Right atrium auricular region (tissue), 2 donors: ENCODE measurements around the gene XPR1. TPM values are rescaled to one million over a fixed set of nuclear protein-coding genes. Genes with fewer than 3 reads are reported as not detected.

Experiments used
- DNase-seq: peaks from one replicate; pipeline ENCODE4 v3.0.0-alpha.2; 2019; ENCODE audit warnings: low spot score
- H3K27ac ChIP-seq, 2 donors: fragments of 200-600 bp; sonication (generic); 1 replicate in 1 of 2; 2 replicates in 1 of 2; pipeline ENCODE4 v1.5.1; 2016 to 2019
- H3K27me3 ChIP-seq, 2 donors: fragments of 200-600 bp; sonication (generic); one replicate each; pipeline versions ENCODE4 v1.5.1 to v1.6.0; 2017 to 2019
- H3K36me3 ChIP-seq: fragments of 200-600 bp; sonication (generic); one replicate; pipeline ENCODE4 v1.5.1; 2016
- H3K4me1 ChIP-seq, 2 donors: fragments of 200-600 bp; sonication (generic); one replicate each; pipeline versions ENCODE4 v1.5.1 to v1.6.0; 2017 to 2019
- H3K4me3 ChIP-seq, 2 donors: fragments of 200-600 bp; sonication (generic); 1 replicate in 1 of 2; 2 replicates in 1 of 2; pipeline ENCODE4 v1.5.1; 2017 to 2019; ENCODE audit warnings: mild to moderate bottlenecking in 1 of 2, moderate library complexity in 1 of 2
- H3K9me3 ChIP-seq, 2 donors: fragments of 200-600 bp; sonication (generic); one replicate each; pipeline ENCODE4 v1.5.1; 2019
- CTCF ChIP-seq, 2 donors: fragments of 200-600 bp; sonication (generic); IDR thresholded peaks; one replicate each; pipeline ENCODE4 v1.5.1; 2019; ENCODE audit warnings: antibody characterized with exemption in 2 of 2
- total RNA-seq, 2 donors: library from RNA; depleted of rRNA; stranded (reverse); fragments of >200 nt; gene quantifications; one replicate each; pipeline ENCODE4 v1.1.0, GENCODE V29; 2016

XPR1 gene
- total RNA-seq, 2 donors from 2014 or later: 30.0 to 53.0 TPM

GRCh38 chr1:180906511-180906910 is 274.7 kb downstream of the XPR1 start:
- no peak for TF ChIP-seq CTCF (IDR thresholded peaks at IDR 0.05)
- DNase-seq: peak; percentile 23
- Histone ChIP-seq H3K27me3 (no peaks in the 10 kb centered on the region), H3K27ac (no peak overlapping the region), H3K4me1 (peaks cover 0 to 9% of the 10 kb centered on the region in 2 donors), H3K36me3 (no peaks in the 10 kb centered on the region), H3K9me3 (no peaks in the 10 kb centered on the region), H3K4me3 (no peak overlapping the region)

DNA sequence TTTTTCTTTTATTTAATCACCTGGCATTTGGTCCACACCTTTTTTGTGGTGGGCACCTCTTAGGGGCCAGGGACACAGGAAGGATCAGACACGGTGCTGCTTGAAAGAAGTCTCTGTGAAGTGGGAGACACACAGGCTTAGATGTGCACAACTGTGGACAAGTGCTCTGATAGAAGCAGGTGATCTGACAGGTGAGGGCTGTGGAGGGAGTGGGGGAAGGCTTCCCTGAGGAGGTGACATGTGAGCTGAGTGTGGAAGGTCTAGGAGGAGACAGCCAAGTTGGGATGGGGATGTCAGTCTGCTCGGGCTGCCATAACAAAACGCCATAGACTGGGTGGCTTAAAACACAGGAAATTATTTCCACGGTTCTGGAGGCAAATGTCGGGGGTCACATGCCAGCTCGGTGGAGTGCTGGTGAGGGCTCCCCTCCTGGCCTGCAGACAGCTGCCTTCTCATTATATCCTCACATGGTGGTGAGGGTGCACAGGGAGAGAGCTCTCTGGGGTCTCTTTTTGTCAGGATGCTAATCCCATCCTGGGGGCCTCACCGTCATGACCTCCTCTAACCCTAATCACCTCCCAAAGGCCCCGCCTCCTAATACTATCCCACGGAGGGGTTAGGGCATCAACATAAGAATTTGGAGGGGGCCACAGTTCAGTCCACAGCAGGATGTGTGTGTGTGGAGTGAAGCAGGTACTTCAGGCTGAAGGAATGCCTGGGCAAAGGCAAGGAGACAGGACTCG is 275.7 kb downstream of the XPR1 start:
- TF ChIP-seq CTCF (IDR thresholded peaks at IDR 0.05): no peak
- H3K4me3 ChIP-seq: no peak overlapping the region
- no peaks in the 10 kb centered on the region for H3K9me3 ChIP-seq
- H3K27me3 ChIP-seq: no peaks in the 10 kb centered on the region
- DNase-seq: peak; percentile 16
- peaks cover 0 to 17% of the 10 kb centered on the region in 2 donors for H3K4me1 ChIP-seq
- H3K27ac ChIP-seq: no peak overlapping the region
- H3K36me3 ChIP-seq: no peaks in the 10 kb centered on the region

GRCh38 chr1:180908074-180908765 is 276.4 kb downstream of the XPR1 start:
- TF ChIP-seq CTCF (IDR thresholded peaks at IDR 0.05): no peak
- Histone ChIP-seq H3K27me3 (no peaks in the 10 kb centered on the region), H3K9me3 (no peaks in the 10 kb centered on the region), H3K27ac (no peak overlapping the region), H3K36me3 (no peaks in the 10 kb centered on the region), H3K4me3 (no peak overlapping the region), H3K4me1 (peaks cover 0 to 19% of the 10 kb centered on the region in 2 donors)
- DNase-seq: peak; percentile 28

- Histone ChIP-seq H3K27ac (no peak overlapping the region), H3K36me3 (no peaks in the 10 kb centered on the region), H3K9me3 (no peaks in the 10 kb centered on the region), H3K4me3 (no peak overlapping the region), H3K27me3 (no peaks in the 10 kb centered on the region), H3K4me1 (peaks cover 0 to 27% of the 10 kb centered on the region in 2 donors)
- DNase-seq: no peak
- TF ChIP-seq CTCF (IDR thresholded peaks at IDR 0.05): no peak
Observed at GRCh38 chr1:180909005-180909414, 277.2 kb downstream of the XPR1 start.

DNA sequence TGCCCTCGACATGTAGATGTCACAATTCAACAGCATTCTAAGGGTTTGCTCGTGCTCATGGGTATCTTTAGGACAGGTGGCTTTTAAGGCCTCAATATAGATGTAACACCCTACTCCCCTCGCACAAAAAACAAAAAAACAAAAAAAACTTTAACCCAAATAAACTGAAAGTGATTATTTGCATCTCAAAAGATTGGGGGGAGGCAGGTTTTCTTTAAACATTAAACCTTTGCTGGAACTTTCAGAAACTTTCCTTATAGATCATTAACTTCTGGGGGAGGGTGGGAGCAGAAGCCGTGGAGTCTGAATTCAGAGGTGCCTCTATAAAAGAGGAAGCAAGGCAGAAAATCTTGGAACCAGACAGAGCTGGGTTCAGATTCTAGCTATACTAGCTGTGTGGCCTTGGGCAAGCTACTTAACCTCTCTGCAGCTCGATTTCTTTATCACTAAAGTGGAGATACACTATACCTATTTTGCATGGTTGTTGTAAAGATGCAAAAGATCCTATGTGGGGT is 277.7 kb downstream of the XPR1 start:
- DNase-seq: no peak
- H3K27ac ChIP-seq: no peak overlapping the region

More for the DNA sequence above, 277.7 kb downstream of the XPR1 start:
- Histone ChIP-seq H3K27me3 (no peaks in the 10 kb centered on the region), H3K4me1 (peaks cover 0 to 28% of the 10 kb centered on the region in 2 donors), H3K9me3 (no peaks in the 10 kb centered on the region), H3K4me3 (no peak overlapping the region), H3K36me3 (no peaks in the 10 kb centered on the region)
- TF ChIP-seq CTCF (IDR thresholded peaks at IDR 0.05): no peak
